GM13976 (cell line): Measurements from ENCODE around the gene DRD1.

Source experiments
- DNase-seq: peaks from one replicate; pipeline ENCODE4 v3.0.0; 2012; ENCODE audit warnings: low spot score
- CTCF ChIP-seq: IDR thresholded peaks from 2 replicates; pipeline ENCODE4 v1.5.1; 2012; ENCODE audit warnings: borderline replicate concordance, mild to moderate bottlenecking; ENCODE audit not compliant: insufficient read depth; ENCODE audit errors: extremely low read depth, missing control alignments, control extremely low read depth
- in situ Hi-C: fragments of 300-500 bp; cut with MboI; formaldehyde crosslinking; loops from one replicate; pipeline ENCODE4 v1.12.0; 2022; ENCODE audit warnings: low sequenced_read_pairs, mixed read lengths, inconsistent platforms; ENCODE audit not compliant: unreplicated experiment

Gene DRD1

DNA sequence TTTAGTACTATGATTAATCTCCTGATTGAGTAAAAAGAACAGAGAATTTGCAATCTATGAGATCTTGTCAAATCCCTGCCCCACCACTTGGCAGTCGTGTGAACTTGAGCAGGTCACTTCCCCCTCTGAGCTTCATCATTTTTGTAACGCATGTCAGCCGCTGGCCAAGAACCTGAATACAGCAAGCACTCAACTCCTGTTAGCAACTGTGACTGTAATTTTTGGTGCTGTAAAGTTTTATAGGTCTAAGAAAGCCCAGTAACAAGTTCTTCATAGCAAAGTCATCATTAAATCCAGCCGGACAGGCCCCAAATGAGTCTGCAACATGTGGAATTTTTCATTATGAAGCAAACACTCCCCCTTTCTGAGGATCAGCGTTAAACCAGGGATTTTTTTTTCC, 49.4 kb downstream of the DRD1 start:
- no peak for DNase-seq
- in situ Hi-C loops, result no loop called here
- TF ChIP-seq CTCF, result no peak

- in situ Hi-C loops, result no loop called here
- no peak for TF ChIP-seq CTCF
- no peak for DNase-seq
Measured at GRCh38 chr5:175393897-175394296, 50.1 kb downstream of the DRD1 start.

- in situ Hi-C loops, result no loop called here
- no peak for TF ChIP-seq CTCF
- DNase-seq, result no peak
Measured at GRCh38 chr5:175392236-175392635, 51.7 kb downstream of the DRD1 start.

GRCh38 chr5:175390352-175391083, 53.5 kb downstream of the DRD1 start:
- no peak for DNase-seq
- in situ Hi-C loops, result no loop called here
- TF ChIP-seq CTCF, result no peak
